Left ventricle myocardium superior (tissue), 1 donor: ENCODE measurements around the gene PLCL2. TPM values are rescaled to one million over a fixed set of nuclear protein-coding genes. Genes with fewer than 3 reads are reported as not detected.
"Not testable (repeated sequence)": the region's sequence is repeated elsewhere in the genome, so short reads cannot be mapped to it uniquely, and the experiment has no call there.

Source experiments
- ATAC-seq: fragments of 200-7000 bp; cut with Tn5 transposase; one replicate; pipeline ENCODE4 v1.9.1; 2020; ENCODE audit warnings: mild to moderate bottlenecking, moderate library complexity
- DNase-seq: peaks from one replicate; pipeline ENCODE4 v3.0.0-alpha.2; 2020
- intact Hi-C: fragments of 100-400 bp; cut with micrococcal nuclease; formaldehyde crosslinking; loops from one replicate; pipeline ENCODE4 v1.11.0; 2022
- total RNA-seq: library from RNA; stranded (reverse); fragmentation: NEBNext Ultra II Directional; extraction: Animal tissue kit (Norgen Biotek cat#: 25700); gene quantifications from one replicate; pipeline ENCODE4 v1.2.1, GENCODE V29; 2021
- donor health status: DM: no; HTN: yes; CAD: no; lungs with severe emphysema.

PLCL2 gene
- total RNA-seq, 1 donor from 2014 or later = 76.9 TPM

DNA sequence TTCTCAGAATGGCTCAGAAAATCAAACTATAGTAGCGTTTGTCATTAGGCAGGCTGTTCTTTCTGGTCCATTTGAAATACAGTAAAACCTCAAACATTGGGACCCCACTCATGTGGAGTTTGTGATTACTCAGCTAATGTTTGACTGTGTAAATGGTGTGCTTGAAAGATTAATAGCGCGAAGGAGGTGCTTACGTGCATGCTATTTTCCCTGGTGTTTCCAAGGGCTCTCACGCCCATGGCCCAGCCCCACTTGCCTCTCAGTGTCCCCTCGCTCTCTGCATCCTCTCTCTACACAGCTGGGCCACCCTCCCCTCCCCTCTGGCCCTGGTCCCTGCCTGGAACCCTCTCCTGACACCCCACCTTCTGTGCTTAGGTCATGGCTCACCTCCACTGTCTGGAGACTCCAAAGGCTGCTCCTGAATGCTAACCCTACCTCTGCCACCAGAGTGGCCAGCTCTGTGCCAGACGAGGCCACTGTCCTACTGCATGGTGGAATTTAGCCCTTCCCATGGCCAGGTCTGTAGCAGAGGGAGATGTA lies 194.2 kb downstream of the PLCL2 start:
- intact Hi-C loops = no loop called here
- ATAC-seq (no peak), DNase-seq (no peak)

DNA sequence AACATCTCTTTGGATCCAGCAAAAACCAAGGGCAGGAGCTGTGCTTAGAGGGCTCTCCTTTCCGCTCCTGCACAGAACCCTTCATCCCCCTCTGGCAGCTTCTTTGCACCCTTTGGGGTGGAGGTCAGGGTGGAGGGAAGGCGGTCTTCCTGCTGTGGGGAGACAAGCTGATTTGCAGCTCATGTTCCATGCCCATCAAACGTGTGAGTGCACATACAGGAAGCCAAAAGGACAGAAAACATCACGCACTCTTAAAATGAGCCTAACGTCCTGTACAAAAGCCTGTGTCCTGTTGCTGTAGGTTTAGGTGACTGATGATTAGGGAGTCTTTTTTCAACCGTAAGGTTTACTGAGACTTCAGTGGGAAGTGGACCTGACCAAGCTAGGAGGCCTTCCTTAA lies 195.2 kb downstream of the PLCL2 start:
- ATAC-seq (no peak), DNase-seq (no peak)
- intact Hi-C loops = no loop called here

DNA sequence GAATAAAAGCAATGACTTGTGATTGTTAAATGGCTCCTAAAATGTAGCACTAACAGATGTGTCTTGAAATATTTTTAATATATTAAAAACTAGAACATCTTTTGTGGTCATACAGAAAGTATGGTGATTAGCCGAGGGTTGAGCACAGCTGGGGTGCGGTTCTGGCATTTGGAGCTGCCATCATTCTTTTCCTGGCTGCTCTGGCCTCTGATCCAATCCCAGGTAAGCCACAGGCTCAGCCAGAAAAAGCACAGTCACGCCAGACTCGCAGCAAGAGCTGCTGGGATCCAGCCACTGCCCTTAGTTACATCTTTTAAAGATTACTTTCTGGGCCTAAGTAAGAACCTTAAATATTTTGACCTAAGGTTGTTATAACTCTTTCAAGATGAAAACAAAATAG lies 196.8 kb downstream of the PLCL2 start:
- ATAC-seq = peak; percentile 51
- intact Hi-C loops = no loop called here
- peak; percentile 35 for DNase-seq

DNA sequence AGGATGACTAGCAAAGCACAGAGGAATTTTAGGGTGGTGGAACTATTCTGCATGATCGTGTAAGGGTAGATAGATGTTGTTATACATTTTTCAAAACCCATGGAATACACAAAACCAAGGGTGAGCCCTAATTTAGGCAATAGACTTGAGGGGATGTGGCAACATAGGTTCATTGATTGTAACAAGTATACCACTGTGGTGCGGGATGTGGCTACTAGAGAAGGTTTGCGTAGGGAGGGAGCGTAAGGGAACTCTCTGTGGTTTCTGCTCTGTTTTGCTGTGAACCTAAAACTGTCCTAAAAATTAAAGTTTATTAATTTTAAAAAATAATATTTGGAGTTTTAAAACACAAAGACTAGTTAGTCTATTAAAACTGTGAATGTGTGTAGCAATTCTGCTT lies 202.8 kb downstream of the PLCL2 start:
- intact Hi-C loops = no loop called here
- DNase-seq = no peak
- ATAC-seq = no peak

DNA sequence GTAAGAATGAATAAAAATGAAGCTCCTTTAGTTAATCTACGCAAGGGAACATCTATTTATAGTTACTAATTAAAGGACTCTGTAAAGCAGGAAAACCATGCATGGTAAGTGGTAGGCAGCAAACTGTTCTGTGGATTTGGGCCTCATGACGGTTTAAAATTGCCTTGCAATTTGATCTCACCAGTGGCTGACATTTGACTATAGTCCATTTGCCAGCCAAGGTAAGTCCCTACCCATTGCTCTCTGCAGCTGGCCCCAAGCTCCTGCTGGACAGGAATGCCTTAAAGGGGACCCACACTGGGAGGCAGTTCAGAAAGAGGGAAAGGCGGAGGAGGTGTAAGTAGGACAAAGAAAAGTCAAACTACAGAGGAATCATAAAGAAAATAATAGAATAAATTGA lies 203.3 kb downstream of the PLCL2 start:
- intact Hi-C loops = no loop called here
- peak; percentile 74 for ATAC-seq
- no peak for DNase-seq

DNA sequence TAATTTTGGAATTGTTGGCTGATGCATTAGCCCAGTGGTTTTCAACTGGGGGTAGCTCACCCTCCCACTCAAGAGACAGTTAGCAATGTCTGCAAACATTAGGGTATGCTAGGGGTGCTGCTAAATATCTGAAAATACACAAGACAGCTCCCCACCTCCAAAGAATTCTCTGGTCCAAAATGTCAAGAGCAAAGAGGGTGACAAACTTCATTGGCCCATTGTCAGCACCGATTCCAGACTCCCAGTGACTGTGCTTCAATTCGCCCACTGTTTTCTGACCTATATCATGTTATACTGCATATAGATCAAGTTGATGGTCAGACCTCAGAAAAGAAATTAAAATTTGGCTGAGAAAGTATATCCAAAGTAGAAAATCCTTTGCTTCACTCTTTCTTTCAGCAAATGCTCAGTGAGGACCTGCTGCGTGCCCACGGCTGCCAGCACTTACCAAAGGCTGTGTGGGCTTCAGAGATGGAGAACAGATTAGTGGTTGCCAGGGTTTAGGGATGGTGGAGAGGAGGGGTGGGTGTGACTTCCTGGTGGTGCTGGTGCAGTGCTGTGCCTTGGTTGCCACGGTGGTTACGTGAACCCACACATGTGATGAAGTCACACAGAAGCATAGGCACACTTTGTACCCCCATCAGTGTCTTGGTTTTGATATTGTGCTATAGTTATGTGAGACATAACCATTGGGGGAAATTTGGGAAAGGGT lies 204.0 kb downstream of the PLCL2 start:
- peak; percentile 48 for ATAC-seq
- intact Hi-C loops = no loop called here
- DNase-seq = no peak

DNA sequence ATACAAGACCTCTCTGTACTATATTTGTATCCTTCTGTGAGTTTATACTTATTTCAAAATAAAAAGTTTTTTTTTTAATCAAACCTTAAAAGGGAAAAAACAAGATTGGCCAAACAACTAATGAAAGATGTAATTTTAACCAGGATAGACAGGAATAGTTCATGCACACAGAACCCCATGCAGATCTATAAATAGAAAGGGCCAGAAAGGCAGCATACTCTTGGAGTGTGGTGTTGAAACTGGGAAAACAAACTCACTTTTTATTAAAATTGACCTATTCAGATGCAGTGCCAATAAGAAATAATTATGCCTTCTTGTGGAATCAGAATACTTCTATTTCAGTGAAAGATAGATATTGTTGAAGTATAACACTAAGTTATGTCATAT lies 204.6 kb downstream of the PLCL2 start:
- DNase-seq = no peak
- intact Hi-C loops = no loop called here

DNA sequence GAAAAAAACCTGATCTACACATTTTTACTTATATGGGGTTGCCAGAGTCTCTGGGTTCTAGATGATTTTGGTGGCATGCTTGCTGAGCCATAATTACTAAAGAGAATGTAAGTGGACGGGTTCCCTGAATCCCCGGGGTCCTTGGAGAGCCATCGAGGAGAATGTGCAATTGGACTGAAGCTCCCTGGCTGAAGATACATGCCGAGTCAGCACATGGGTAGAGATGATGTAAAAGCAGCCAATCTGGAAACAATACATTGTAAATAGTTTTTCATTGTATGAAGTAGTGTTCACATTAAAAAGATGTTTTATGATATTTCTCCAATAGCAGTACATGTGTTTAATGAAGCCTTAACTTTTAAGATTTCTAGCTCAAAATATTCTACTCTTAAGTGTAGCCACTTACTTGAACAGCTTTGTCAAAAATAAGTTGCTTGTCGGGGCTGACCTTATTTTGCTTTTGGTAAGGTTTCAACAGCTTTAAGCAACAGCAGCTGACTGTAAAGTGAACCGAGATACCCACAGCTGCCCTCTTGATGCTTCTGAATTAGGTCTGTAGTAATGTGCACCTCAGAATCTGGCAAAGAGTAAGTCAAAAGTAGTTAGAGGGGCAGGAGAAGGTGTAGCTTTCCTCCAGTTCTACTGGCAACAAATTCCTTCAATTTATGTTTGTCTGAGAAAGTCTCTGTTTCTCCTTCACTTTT lies 205.7 kb downstream of the PLCL2 start:
- DNase-seq (no peak), ATAC-seq (no peak)
- intact Hi-C loops = no loop called here

More for the DNA sequence above, 204.6 kb downstream of the PLCL2 start:
- ATAC-seq = peak; percentile 62

DNA sequence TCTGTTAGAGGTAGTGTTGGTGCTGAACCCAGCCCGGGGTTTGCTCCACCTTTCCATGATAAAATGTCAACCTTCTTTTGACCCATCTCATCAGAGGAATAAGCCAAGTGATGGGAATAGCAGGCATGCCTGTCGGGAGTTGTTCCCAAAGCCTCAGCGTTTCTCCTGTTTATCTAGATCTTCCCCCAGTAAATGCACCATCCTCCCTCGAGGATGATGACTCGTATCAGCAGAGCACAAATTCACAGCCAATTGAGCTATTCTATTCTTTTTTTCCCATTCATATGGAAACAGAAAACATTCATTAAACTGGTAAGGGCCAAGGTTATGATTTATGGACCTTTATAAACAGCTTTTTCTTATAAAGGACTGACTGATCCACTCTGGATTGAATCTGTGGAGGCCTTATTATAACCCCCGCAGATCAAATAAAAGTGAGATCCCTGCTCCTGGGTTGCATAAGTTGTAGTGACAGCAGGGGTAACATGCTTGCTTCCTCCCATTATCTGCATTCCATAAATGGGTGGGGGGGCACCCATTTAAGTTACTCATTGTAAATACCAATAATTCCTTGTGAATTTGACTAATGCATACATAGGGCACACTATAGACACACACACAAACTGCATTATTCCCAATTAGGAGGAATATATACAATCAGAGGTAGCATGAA lies 207.3 kb downstream of the PLCL2 start:
- intact Hi-C loops = no loop called here
- ATAC-seq (no peak), DNase-seq (no peak)

DNA sequence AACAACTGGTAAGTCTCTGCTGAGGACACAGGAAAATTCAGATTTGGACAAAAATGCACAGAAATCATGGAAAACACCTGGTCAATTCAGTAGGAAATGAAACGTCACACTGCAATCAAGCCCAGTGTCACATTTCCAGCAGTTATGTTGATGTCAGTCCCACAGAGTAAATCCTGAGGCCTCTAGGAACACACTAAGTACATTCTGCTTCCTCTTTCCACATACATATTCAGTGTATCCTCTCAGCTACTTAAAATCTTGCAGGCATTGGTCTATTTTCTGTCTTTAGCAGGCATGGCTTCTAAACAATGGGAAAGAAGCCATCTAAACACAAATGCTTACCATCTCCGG lies 207.8 kb downstream of the PLCL2 start:
- ATAC-seq (no peak), DNase-seq (no peak)
- intact Hi-C loops = no loop called here

DNA sequence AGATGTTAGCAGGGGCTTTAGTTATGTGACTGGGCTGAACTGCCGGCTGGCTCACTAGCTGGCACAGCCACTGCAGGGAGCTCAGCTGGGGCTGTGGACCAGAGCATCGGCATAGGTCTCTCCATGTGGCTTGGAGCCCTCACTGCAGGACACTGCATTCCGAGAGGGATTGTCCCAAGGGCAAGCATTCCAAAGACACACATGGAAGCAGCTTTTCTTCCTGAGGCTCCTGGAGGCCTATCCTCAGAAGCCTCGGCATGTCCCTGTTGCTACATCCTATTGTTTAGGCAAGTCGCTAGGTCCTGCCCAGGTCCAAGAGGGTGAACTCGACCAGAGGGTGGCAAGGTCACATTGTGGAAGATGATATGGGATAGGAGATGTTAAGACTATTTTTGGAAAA lies 209.8 kb downstream of the PLCL2 start:
- intact Hi-C loops = no loop called here
- peak; percentile 60 for ATAC-seq
- no peak for DNase-seq

DNA sequence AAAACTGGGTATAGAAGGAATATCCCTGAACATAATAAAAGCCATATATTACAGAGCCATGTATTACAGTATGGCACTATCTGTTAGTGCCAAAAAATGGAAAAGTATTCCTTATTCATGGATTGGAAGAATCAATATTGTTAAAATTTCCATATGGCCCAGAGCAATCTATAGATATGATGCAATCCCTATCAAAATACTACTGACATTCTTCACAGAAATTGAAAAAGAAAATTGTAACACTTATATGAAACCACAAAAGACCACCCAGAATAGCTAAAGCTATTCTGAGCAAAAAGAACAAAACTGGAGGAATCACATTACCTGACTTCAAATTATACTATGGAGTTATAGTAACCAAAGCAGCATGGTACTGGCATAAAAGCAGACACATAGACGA lies 218.8 kb downstream of the PLCL2 start:
- DNase-seq (no peak), ATAC-seq (no peak)
- intact Hi-C loops = no loop called here

DNA sequence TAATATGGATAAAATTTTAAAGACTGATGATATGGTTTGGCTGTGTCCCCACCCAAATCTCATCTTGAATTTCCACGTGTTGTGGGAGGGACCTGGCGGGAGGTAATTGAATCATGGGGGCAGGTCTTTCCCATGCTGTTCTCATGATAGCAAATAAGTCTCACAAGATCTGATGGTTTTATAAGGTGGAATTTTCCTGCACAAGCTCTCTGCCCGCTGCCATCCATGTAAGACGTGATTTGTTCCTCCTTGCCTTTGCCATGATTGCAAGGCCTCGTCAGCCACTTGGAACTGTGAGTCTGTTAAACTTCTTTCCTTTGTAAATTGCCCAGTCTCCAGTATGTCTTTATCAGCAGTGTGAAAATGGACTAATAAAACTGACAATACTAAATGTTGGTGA lies 222.0 kb downstream of the PLCL2 start:
- intact Hi-C loops, ATAC-seq, DNase-seq: not testable (repeated sequence)

DNA sequence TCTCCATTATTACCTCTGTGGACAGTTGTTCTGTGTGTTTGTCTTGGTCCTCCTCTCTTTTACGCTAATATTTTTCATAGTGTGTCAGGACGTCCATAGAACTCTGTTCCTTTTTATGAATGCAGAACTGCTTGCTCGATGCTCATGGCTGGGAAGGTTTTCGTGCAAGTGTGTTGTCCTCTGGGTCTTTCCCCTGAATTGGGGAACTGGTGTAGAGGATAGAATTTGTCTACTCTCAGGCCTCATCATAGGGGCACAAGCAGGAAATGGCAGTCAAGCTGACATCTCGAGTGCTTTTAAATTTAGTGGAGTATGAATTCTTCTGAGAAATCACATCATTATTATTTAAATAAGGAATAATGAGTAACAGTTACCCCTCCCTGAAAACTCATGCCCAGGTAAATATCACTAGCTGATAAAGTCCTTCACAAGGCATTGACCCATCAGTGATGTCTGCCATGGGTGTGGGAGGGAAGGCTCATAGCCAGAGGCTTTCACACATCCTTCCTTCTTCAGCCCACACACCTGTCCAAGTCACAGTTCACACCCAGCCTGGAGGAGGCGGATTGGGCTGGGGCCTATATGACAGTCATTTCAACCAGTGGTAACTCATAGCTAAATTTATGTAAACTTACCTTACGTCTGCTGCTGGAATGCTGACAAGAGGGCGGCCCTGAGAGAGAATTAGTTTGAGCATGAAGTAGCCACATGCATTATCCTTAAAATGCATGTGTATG lies 226.1 kb downstream of the PLCL2 start:
- no peak for ATAC-seq
- intact Hi-C loops = no loop called here
- DNase-seq = no peak

DNA sequence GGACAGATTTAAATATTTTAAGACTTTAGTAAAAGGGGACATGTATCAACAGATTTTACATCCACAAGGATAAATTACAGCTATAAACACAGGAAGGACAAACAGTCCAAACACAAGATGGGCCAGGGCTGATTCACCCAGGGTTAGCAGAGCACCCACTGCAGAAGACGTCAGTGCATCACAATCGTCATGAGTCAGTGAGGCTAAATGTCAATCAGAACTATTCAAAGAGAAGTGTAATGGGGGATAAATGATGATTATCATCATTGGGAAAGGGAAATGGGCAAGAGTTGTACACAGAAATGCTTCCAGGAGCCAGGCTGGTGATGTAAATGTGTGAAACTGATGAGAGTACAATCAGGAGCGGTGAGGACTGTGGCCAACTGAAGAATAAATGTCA lies 226.8 kb downstream of the PLCL2 start:
- ATAC-seq = no peak
- DNase-seq = no peak
- intact Hi-C loops = no loop called here

DNA sequence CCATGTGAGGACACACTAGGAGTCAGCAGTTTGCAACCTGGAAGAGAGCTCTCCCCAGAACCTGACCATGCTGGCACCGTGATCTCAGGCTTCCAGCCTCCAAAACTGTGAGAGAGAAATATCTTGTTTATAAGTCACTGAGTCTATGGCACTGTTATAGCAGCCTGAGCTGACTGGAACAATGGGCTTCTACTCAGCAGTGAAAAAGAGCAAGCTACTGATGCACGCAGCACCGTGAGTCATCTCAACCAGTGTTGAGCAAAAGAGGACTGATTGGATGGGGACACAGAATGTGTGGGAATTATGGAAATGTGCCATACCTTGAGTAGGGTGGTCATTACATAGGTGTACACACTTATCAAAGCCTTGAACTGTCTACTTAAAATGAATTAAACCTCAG lies 230.4 kb downstream of the PLCL2 start:
- no peak for ATAC-seq
- intact Hi-C loops = no loop called here

DNA sequence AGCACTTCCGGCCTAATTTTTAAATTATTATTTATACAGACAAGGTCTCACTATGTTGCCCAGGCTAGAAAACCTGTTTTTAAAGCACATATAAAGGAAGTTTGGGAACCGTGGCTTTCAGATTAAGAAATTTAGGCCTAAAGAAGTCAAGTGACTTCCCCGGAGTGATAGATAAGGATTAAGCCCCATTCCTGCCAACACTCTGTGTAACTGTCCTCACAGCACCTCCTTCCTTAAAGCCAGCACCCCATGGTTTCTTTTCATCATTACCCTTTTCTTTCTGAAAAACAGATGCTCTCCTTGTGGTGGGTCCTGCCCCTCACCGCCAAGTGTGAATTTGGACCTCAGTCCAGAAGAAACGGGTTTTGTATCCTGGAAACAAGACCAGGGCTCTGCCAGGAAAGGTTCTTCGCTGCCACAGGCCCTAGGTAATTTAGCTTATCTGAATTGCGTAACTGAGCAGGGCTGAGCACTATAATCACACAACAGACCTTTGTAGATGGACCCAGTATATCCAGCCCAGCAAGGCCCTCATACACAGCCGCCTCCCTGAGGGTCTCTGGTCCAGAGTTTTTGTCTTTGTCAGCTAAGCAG lies 231.3 kb downstream of the PLCL2 start:
- DNase-seq (no peak), ATAC-seq (peak; percentile 79)
- intact Hi-C loops = no loop called here

More for the DNA sequence above, 230.4 kb downstream of the PLCL2 start:
- no peak for DNase-seq

DNA sequence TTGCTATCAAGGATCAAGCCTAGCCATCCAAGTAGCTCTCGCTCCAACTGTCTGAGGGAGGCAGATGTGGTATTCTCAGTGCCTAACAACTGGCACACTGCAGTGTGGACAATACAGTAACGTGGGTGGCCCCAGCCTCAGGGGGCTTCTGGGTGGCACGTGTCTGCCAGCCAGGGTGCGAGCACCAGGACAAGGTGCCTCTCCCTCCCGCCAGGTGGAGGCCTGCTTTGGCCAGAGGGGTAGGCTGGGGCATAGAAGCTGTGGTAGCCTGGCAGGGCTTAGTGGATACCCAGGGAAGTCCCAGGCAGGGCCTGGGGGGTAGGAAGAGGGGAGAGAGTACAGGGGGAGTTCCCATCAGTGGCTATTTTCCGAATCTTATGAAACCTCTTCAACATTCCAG lies 234.0 kb downstream of the PLCL2 start:
- DNase-seq (no peak), ATAC-seq (no peak)
- intact Hi-C loops = no loop called here
